Hepatocyte (in vitro differentiated cells): ENCODE results near the gene ADORA1. TPM values are rescaled to one million over a fixed set of nuclear protein-coding genes. Genes with fewer than 3 reads are reported as not detected.

ENCODE experiments used
- DNase-seq: peaks from one replicate; pipeline ENCODE4 v3.0.0-alpha.2; 2016; ENCODE audit warnings: low spot score
- H2AFZ ChIP-seq: fragments of 200-600 bp; sonication (generic); 2 replicates; pipeline ENCODE4 v1.6.0; 2016; ENCODE audit warnings: antibody characterized with exemption, mild to moderate bottlenecking
- H3K27ac ChIP-seq: fragments of 200-600 bp; sonication (generic); 2 replicates; pipeline ENCODE4 v1.5.1; 2016; ENCODE audit warnings: mild to moderate bottlenecking
- H3K27me3 ChIP-seq: fragments of 200-600 bp; sonication (generic); 2 replicates; pipeline ENCODE4 v1.6.1; 2016
- H3K36me3 ChIP-seq: fragments of 200-600 bp; sonication (generic); replicated peaks from 2 replicates; pipeline ENCODE4 v1.5.1; 2016; ENCODE audit warnings: low read depth; ENCODE audit not compliant: insufficient read depth
- H3K4me1 ChIP-seq: fragments of 200-600 bp; sonication (generic); 2 replicates; pipeline ENCODE4 v1.5.1; 2016; ENCODE audit warnings: mild to moderate bottlenecking, moderate library complexity; ENCODE audit not compliant: insufficient read depth
- H3K4me2 ChIP-seq: fragments of 200-600 bp; sonication (generic); 2 replicates; pipeline ENCODE4 v1.6.0; 2016
- H3K4me3 ChIP-seq: fragments of 200-600 bp; sonication (generic); 2 replicates; pipeline ENCODE4 v1.5.1; 2016; ENCODE audit warnings: mild to moderate bottlenecking
- H3K79me2 ChIP-seq: fragments of 200-600 bp; sonication (generic); 2 replicates; pipeline ENCODE4 v1.6.0; 2017; ENCODE audit warnings: mild to moderate bottlenecking
- H3K9me2 ChIP-seq: fragments of 200-600 bp; sonication (generic); replicated peaks from 2 replicates; pipeline ENCODE4 v1.6.0; 2017; ENCODE audit warnings: mild to moderate bottlenecking; ENCODE audit not compliant: insufficient read depth
- H3K9me3 ChIP-seq: fragments of 200-600 bp; sonication (generic); 2 replicates; pipeline ENCODE4 v1.5.1; 2016; ENCODE audit warnings: low read depth, mild to moderate bottlenecking
- H4K20me1 ChIP-seq: fragments of 200-600 bp; sonication (generic); 2 replicates; pipeline ENCODE4 v1.6.0; 2016; ENCODE audit warnings: mild to moderate bottlenecking; ENCODE audit not compliant: insufficient read depth, poor library complexity, severe bottlenecking
- EZH2 ChIP-seq: fragments of 200-600 bp; sonication (generic); IDR thresholded peaks from 2 replicates; pipeline ENCODE4 v1.6.1; 2016; ENCODE audit warnings: antibody characterized with exemption, mild to moderate bottlenecking, borderline replicate concordance
- EZH2phosphoT487 ChIP-seq: fragments of 200-600 bp; sonication (generic); IDR thresholded peaks from one replicate; pipeline ENCODE4 v1.6.1; 2018; ENCODE audit warnings: antibody characterized with exemption, mild to moderate bottlenecking, low read depth, moderate library complexity; ENCODE audit not compliant: unreplicated experiment, severe bottlenecking
- WGBS: methylation state at CpG from one replicate; pipeline ENCODE4 v1.1.6; 2016; ENCODE audit warnings: low lambda C conversion rate; ENCODE audit errors: missing lambda C conversion rate; 5-methylcytosine and 5-hydroxymethylcytosine counted together
- polyA plus RNA-seq: library from polyadenylated mRNA; unstranded; fragments of >200 nt; fragmentation: Nextera tagmentation; extraction: Ambion mirVana; gene quantifications from 2 replicates; pipeline ENCODE4 v1.2.1, GENCODE V29; 2016
- total RNA-seq: library from RNA; depleted of rRNA; stranded (reverse); fragments of >200 nt; gene quantifications from 2 replicates; pipeline ENCODE4 v1.2.3, GENCODE V29; 2014
- TF ChIP-seq, protein P1 (sequence below): fragments of 200-600 bp; sonication (generic); IDR thresholded peaks from 2 replicates; pipeline ENCODE4 v1.5.1; 2016; ENCODE audit warnings: antibody characterized with exemption, mild to moderate bottlenecking; ENCODE audit not compliant: poor library complexity

The ADORA1 gene
- total and polyA plus RNA-seq, 2 experiments from 2014 or later, result 2.0 to 2.3 TPM

GRCh38 chr1:203213126-203213525, 85.6 kb downstream of the ADORA1 start:
- H3K27me3 ChIP-seq, result no peaks in the 10 kb centered on the region
- no peaks in the 10 kb centered on the region for H3K9me3 ChIP-seq
- peaks cover 4% of the 10 kb centered on the region for H3K4me1 ChIP-seq
- H3K27ac ChIP-seq, result no peak overlapping the region
- H2AFZ ChIP-seq, result no peak overlapping the region
- H3K79me2 ChIP-seq, result no peaks in the 10 kb centered on the region
- no peaks in the 10 kb centered on the region for H3K9me2 ChIP-seq
- H3K4me2 ChIP-seq, result no peak overlapping the region
- WGBS, result 95% methylated on average over 6 of the region's 6 CpGs
- H3K4me3 ChIP-seq, result no peak overlapping the region
- TF ChIP-seq EZH2phosphoT487 (no peak), EZH2 (no peak)
- TF ChIP-seq, protein P1, sequence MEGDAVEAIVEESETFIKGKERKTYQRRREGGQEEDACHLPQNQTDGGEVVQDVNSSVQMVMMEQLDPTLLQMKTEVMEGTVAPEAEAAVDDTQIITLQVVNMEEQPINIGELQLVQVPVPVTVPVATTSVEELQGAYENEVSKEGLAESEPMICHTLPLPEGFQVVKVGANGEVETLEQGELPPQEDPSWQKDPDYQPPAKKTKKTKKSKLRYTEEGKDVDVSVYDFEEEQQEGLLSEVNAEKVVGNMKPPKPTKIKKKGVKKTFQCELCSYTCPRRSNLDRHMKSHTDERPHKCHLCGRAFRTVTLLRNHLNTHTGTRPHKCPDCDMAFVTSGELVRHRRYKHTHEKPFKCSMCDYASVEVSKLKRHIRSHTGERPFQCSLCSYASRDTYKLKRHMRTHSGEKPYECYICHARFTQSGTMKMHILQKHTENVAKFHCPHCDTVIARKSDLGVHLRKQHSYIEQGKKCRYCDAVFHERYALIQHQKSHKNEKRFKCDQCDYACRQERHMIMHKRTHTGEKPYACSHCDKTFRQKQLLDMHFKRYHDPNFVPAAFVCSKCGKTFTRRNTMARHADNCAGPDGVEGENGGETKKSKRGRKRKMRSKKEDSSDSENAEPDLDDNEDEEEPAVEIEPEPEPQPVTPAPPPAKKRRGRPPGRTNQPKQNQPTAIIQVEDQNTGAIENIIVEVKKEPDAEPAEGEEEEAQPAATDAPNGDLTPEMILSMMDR, result no peak
- no peaks in the 10 kb centered on the region for H4K20me1 ChIP-seq
- H3K36me3 ChIP-seq, result no peaks in the 10 kb centered on the region
- DNase-seq, result no peak

DNA sequence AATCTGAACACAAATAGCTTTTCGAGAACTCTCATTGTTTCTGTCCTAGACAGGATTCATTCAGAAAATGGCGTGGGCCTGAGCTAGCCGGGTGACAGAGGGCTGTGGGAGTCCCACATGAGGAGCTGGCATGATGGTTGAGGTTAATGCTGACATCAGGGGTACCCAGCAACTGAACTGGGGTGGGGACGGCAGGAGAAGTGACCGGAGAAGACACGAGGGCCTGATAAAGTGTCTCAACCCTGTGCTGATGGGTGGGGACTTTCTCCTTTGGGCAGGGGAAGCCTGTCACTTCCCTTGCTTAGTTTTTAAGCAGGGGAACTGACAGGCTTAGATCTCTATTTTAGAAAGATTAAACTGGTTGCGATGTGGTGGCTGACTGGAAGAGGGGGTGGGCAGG, 87.3 kb downstream of the ADORA1 start:
- H3K4me1 ChIP-seq, result peaks cover 4% of the 10 kb centered on the region
- no peak overlapping the region for H3K27ac ChIP-seq
- H2AFZ ChIP-seq, result no peak overlapping the region
- H3K4me3 ChIP-seq, result no peak overlapping the region
- TF ChIP-seq EZH2phosphoT487, result no peak
- no peak for TF ChIP-seq EZH2
- TF ChIP-seq, protein P1, result no peak
- no peak for DNase-seq
- H3K27me3 ChIP-seq, result no peaks in the 10 kb centered on the region
- no peaks in the 10 kb centered on the region for H4K20me1 ChIP-seq
- H3K9me2 ChIP-seq, result no peaks in the 10 kb centered on the region
- WGBS, result 85% methylated on average over 7 of the region's 7 CpGs
- H3K9me3 ChIP-seq, result no peaks in the 10 kb centered on the region
- H3K36me3 ChIP-seq, result no peaks in the 10 kb centered on the region
- H3K4me2 ChIP-seq, result no peak overlapping the region
- H3K79me2 ChIP-seq, result no peaks in the 10 kb centered on the region

DNA sequence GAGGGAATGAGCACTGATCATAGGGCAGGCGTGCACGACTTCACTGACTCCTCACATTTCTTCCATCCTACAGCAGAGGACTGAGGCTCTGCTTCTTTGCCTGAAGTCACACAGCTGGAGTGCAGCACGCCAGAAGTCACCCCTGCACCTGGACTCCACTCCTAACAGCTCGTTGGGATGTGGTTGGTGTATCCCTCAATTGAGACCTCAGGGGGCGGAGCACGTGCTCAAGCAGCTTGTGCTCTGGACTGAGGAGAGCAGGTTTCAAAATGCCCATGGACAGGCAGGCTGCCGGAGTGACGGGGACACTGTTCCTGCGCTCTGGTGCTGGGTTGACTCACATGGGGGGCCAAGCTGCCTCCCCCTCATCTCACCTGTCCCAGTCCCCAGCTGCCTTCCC, 88.0 kb downstream of the ADORA1 start:
- H3K4me3 ChIP-seq, result no peak overlapping the region
- H3K9me3 ChIP-seq, result no peaks in the 10 kb centered on the region
- no peaks in the 10 kb centered on the region for H3K36me3 ChIP-seq
- no peaks in the 10 kb centered on the region for H3K27me3 ChIP-seq
- H3K79me2 ChIP-seq, result no peaks in the 10 kb centered on the region
- no peak overlapping the region for H3K27ac ChIP-seq
- 69% methylated on average over 9 of the region's 9 CpGs for WGBS
- no peak overlapping the region for H2AFZ ChIP-seq
- no peak for DNase-seq
- TF ChIP-seq EZH2phosphoT487 (no peak), EZH2 (no peak)
- TF ChIP-seq, protein P1, result no peak
- H4K20me1 ChIP-seq, result no peaks in the 10 kb centered on the region
- H3K9me2 ChIP-seq, result no peaks in the 10 kb centered on the region
- H3K4me1 ChIP-seq, result peaks cover 4% of the 10 kb centered on the region
- no peak overlapping the region for H3K4me2 ChIP-seq
